ENCODE data around the gene VPS11.

VPS11 gene

DNA sequence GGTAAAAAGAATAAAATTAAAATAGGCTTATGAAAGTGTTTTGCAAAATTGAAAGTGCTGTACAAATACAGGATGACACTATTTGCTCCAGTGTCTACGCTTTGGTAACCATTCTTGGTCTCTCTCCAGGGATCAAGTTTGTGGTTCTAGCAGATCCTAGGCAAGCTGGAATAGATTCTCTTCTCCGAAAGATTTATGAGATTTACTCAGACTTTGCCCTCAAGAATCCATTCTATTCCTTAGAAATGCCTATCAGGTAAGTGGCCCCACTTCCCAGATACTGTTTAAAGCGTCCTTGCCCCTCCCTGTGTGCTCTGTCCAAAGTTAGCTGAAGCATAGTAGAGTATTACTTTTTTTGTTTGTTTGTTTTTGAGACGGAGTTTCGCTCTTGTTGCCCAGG is 46.0 kb upstream of the VPS11 start:
- H3K14ac ChIP-seq (ENCODE audit: low read length), result no peak overlapping the region
- no peaks in the 10 kb centered on the region for H3K27me3 ChIP-seq (ENCODE audit: control insufficient read depth in 3 of 3, insufficient read depth in 3 of 3, low read depth in 1 of 3, low read length in 3 of 3)
- no peak overlapping the region for H3K4me2 ChIP-seq (ENCODE audit: insufficient read depth, low read length, poor library complexity, severe bottlenecking)
- DNase-seq (ENCODE audit: low spot score), result no peak
- H3K9ac ChIP-seq (ENCODE audit: low read depth, low read length, poor library complexity), result no peak overlapping the region
- H3K4ac ChIP-seq (ENCODE audit: low read length), result no peak overlapping the region
- peaks cover 42 to 79% of the 10 kb centered on the region in 2 donors for H3K36me3 ChIP-seq (replicated peaks in 1 of 2; ENCODE audit: control insufficient read depth in 2 of 2, insufficient read depth in 2 of 2, low read length in 2 of 2)
- H2BK5ac ChIP-seq (ENCODE audit: low read length), result no peak overlapping the region
- WGBS, 2 donors (ENCODE audit: extremely low coverage in 2 of 2, insufficient read length in 2 of 2, insufficient replicate concordance in 1 of 2), result no CpG with 5 or more reads among the region's 5 CpGs
- H3K4me3 ChIP-seq (ENCODE audit: low read length in 2 of 2), result no peak overlapping the region
- no peak overlapping the region for H2BK15ac ChIP-seq (ENCODE audit: low read length)
- H2BK120ac ChIP-seq (ENCODE audit: low read depth, low read length), result no peak overlapping the region
- peaks cover 5 to 7% of the 10 kb centered on the region in 2 donors for H3K4me1 ChIP-seq (ENCODE audit: control insufficient read depth in 2 of 2, insufficient read depth in 1 of 2, low read depth in 1 of 2, low read length in 2 of 2)
- no peak overlapping the region for H4K91ac ChIP-seq (ENCODE audit: low read depth, low read length, poor library complexity)
- H3K27ac ChIP-seq (replicated peaks; ENCODE audit: low read length), result no peak overlapping the region
- peaks cover 12% of the 10 kb centered on the region for H3K79me1 ChIP-seq (ENCODE audit: low read depth, low read length)
- no peak overlapping the region for H2AFZ ChIP-seq (ENCODE audit: low read length)
- peaks cover 0 to 2% of the 10 kb centered on the region in 2 donors for H3K9me3 ChIP-seq (replicated peaks in 1 of 2; ENCODE audit: control insufficient read depth in 2 of 2, insufficient read depth in 1 of 2, low read depth in 1 of 2, low read length in 2 of 2)
- no peak overlapping the region for H3K23ac ChIP-seq (ENCODE audit: low read depth, low read length, poor library complexity)
- H3K18ac ChIP-seq (ENCODE audit: low read length), result no peak overlapping the region
- H4K8ac ChIP-seq (ENCODE audit: low read depth, low read length), result no peak overlapping the region
- no peak overlapping the region for H2AK5ac ChIP-seq (ENCODE audit: low read depth, low read length)
- H2BK12ac ChIP-seq (ENCODE audit: low read length), result no peak overlapping the region

DNA sequence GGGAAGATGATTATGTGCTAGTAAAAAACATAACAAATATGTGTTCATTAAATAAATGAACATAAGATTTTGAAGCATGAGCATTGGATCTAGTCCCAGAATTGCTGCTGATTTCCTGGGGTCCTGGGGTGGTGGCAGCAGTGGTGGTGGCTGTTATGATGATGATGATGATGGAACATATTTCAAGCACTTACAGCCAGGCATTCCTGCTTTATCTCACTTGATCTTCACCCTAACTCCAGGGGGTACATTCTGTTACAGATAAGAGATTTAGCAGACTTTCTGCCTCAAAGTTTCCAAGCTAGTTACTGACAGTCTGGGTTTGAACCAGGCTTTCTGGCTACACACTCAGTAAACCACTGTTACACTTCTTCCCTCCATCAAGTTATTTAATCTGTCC is 43.9 kb upstream of the VPS11 start:
- no peak overlapping the region for H3K9ac ChIP-seq (ENCODE audit: low read depth, low read length, poor library complexity)
- no peak for DNase-seq (ENCODE audit: low spot score)

DNA sequence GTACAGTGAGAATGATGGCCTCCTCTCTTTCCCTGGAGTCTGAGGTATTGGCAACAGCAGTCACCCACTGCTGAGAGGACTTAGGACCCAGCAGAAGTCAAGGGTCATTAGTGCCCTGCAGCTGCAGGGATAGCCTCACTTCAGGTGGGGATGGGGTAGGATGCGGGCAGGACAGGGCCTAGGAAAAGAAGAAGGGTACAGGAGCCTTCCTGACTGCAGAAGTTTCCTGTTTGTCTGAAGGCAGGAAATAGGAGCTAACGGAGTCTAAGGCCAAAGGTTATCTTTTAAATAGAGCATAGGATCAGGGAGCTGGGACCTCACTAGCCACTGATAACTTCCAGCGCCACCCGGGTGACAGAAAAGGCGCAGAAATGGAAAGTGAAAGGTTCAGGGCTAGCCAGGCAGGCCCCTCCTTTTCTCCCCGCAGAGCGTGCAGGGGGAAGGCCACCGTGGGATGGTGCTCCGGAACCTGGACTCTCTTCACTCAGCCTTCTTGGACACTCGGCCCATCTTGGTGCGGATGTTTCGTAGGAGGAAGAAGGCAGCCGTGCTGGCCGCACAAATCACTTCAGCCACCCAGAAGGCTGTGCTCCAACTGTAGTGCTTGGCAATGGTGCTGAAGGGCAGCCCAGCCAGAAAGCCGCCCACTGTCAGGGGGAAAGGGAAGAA is 43.1 kb upstream of the VPS11 start:
- Histone ChIP-seq H2BK15ac (ENCODE audit: low read length) (no peak overlapping the region), H3K79me1 (ENCODE audit: low read depth, low read length) (peaks cover 11% of the 10 kb centered on the region), H2AK5ac (ENCODE audit: low read depth, low read length) (no peak overlapping the region), H3K14ac (ENCODE audit: low read length) (no peak overlapping the region), H3K18ac (ENCODE audit: low read length) (no peak overlapping the region), H3K4ac (ENCODE audit: low read length) (no peak overlapping the region), H3K4me2 (ENCODE audit: insufficient read depth, low read length, poor library complexity, severe bottlenecking) (no peak overlapping the region), H3K4me1 (ENCODE audit: control insufficient read depth in 2 of 2, insufficient read depth in 1 of 2, low read depth in 1 of 2, low read length in 2 of 2) (peaks cover 5 to 12% of the 10 kb centered on the region in 2 donors), H4K8ac (ENCODE audit: low read depth, low read length) (no peak overlapping the region), H3K4me3 (ENCODE audit: low read length in 2 of 2) (no peak overlapping the region), H3K23ac (ENCODE audit: low read depth, low read length, poor library complexity) (no peak overlapping the region), H3K27me3 (ENCODE audit: control insufficient read depth in 3 of 3, insufficient read depth in 3 of 3, low read depth in 1 of 3, low read length in 3 of 3) (no peaks in the 10 kb centered on the region), H2BK120ac (ENCODE audit: low read depth, low read length) (no peak overlapping the region), H3K27ac (replicated peaks; ENCODE audit: low read length) (no peak overlapping the region), H2AFZ (ENCODE audit: low read length) (no peak overlapping the region), H4K91ac (ENCODE audit: low read depth, low read length, poor library complexity) (no peak overlapping the region), H3K9me3 (replicated peaks in 1 of 2; ENCODE audit: control insufficient read depth in 2 of 2, insufficient read depth in 1 of 2, low read depth in 1 of 2, low read length in 2 of 2) (peaks cover 0 to 2% of the 10 kb centered on the region in 2 donors), H3K36me3 (replicated peaks in 1 of 2; ENCODE audit: control insufficient read depth in 2 of 2, insufficient read depth in 2 of 2, low read length in 2 of 2) (peaks cover 60 to 92% of the 10 kb centered on the region in 2 donors), H2BK5ac (ENCODE audit: low read length) (no peak overlapping the region), H2BK12ac (ENCODE audit: low read length) (no peak overlapping the region), H3K9ac (ENCODE audit: low read depth, low read length, poor library complexity) (no peak overlapping the region)
- no peak for DNase-seq (ENCODE audit: low spot score)
- WGBS, 2 donors (ENCODE audit: extremely low coverage in 2 of 2, insufficient read length in 2 of 2, insufficient replicate concordance in 1 of 2), result no CpG with 5 or more reads among the region's 15 CpGs

More for the DNA sequence above, 43.9 kb upstream of the VPS11 start:
- no peak overlapping the region for H2BK5ac ChIP-seq (ENCODE audit: low read length)
- H3K14ac ChIP-seq (ENCODE audit: low read length), result no peak overlapping the region
- H3K4me1 ChIP-seq (ENCODE audit: control insufficient read depth in 2 of 2, insufficient read depth in 1 of 2, low read depth in 1 of 2, low read length in 2 of 2), result peaks cover 0 to 4% of the 10 kb centered on the region in 2 donors
- peaks cover 57 to 88% of the 10 kb centered on the region in 2 donors for H3K36me3 ChIP-seq (replicated peaks in 1 of 2; ENCODE audit: control insufficient read depth in 2 of 2, insufficient read depth in 2 of 2, low read length in 2 of 2)
- no peak overlapping the region for H2AK5ac ChIP-seq (ENCODE audit: low read depth, low read length)
- H3K79me1 ChIP-seq (ENCODE audit: low read depth, low read length), result peaks cover 13% of the 10 kb centered on the region
- no peak overlapping the region for H2BK12ac ChIP-seq (ENCODE audit: low read length)
- H3K27me3 ChIP-seq (ENCODE audit: control insufficient read depth in 3 of 3, insufficient read depth in 3 of 3, low read depth in 1 of 3, low read length in 3 of 3), result no peaks in the 10 kb centered on the region
- H2BK15ac ChIP-seq (ENCODE audit: low read length), result no peak overlapping the region
- no peak overlapping the region for H3K27ac ChIP-seq (replicated peaks; ENCODE audit: low read length)
- H3K4me2 ChIP-seq (ENCODE audit: insufficient read depth, low read length, poor library complexity, severe bottlenecking), result no peak overlapping the region
- H3K4me3 ChIP-seq (ENCODE audit: low read length in 2 of 2), result no peak overlapping the region
- peaks cover 0 to 2% of the 10 kb centered on the region in 2 donors for H3K9me3 ChIP-seq (replicated peaks in 1 of 2; ENCODE audit: control insufficient read depth in 2 of 2, insufficient read depth in 1 of 2, low read depth in 1 of 2, low read length in 2 of 2)
- no peak overlapping the region for H3K18ac ChIP-seq (ENCODE audit: low read length)
- no peak overlapping the region for H4K8ac ChIP-seq (ENCODE audit: low read depth, low read length)
- H3K23ac ChIP-seq (ENCODE audit: low read depth, low read length, poor library complexity), result no peak overlapping the region
- H3K4ac ChIP-seq (ENCODE audit: low read length), result no peak overlapping the region
- no peak overlapping the region for H4K91ac ChIP-seq (ENCODE audit: low read depth, low read length, poor library complexity)
- H2AFZ ChIP-seq (ENCODE audit: low read length), result no peak overlapping the region
- no peak overlapping the region for H2BK120ac ChIP-seq (ENCODE audit: low read depth, low read length)

DNA sequence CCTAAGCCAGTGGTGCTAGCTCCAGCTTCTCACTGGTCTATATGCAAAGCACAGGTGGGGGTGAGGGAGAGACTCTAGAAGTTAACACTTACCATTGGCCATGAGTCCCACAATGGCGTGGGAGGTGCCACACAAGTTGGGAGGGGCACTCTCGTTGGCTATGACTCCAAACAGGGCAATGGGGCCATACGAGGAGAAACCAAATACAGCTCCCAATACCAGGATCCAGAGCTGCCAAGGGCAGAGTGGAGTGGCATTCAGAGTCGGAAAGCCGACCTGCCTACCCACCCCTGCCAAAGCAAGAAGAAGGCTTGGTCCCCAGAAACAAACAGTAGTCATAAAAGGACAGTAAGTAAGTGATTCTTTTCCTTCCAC is 42.5 kb upstream of the VPS11 start:
- H3K27ac ChIP-seq (replicated peaks; ENCODE audit: low read length), result no peak overlapping the region
- no CpG with 5 or more reads among the region's 5 CpGs for WGBS, 2 donors (ENCODE audit: extremely low coverage in 2 of 2, insufficient read length in 2 of 2, insufficient replicate concordance in 1 of 2)

More for the DNA sequence above, 42.5 kb upstream of the VPS11 start:
- Histone ChIP-seq H2BK5ac (ENCODE audit: low read length) (no peak overlapping the region), H3K9ac (ENCODE audit: low read depth, low read length, poor library complexity) (no peak overlapping the region), H3K4me1 (ENCODE audit: control insufficient read depth in 2 of 2, insufficient read depth in 1 of 2, low read depth in 1 of 2, low read length in 2 of 2) (peaks cover 6 to 12% of the 10 kb centered on the region in 2 donors), H2BK12ac (ENCODE audit: low read length) (no peak overlapping the region), H2AK5ac (ENCODE audit: low read depth, low read length) (no peak overlapping the region), H3K36me3 (replicated peaks in 1 of 2; ENCODE audit: control insufficient read depth in 2 of 2, insufficient read depth in 2 of 2, low read length in 2 of 2) (peaks cover 57 to 89% of the 10 kb centered on the region in 2 donors), H2AFZ (ENCODE audit: low read length) (no peak overlapping the region), H2BK15ac (ENCODE audit: low read length) (no peak overlapping the region), H3K4ac (ENCODE audit: low read length) (no peak overlapping the region), H4K8ac (ENCODE audit: low read depth, low read length) (no peak overlapping the region), H3K27me3 (ENCODE audit: control insufficient read depth in 3 of 3, insufficient read depth in 3 of 3, low read depth in 1 of 3, low read length in 3 of 3) (no peaks in the 10 kb centered on the region), H3K9me3 (replicated peaks in 1 of 2; ENCODE audit: control insufficient read depth in 2 of 2, insufficient read depth in 1 of 2, low read depth in 1 of 2, low read length in 2 of 2) (no peaks in the 10 kb centered on the region), H2BK120ac (ENCODE audit: low read depth, low read length) (no peak overlapping the region), H4K91ac (ENCODE audit: low read depth, low read length, poor library complexity) (no peak overlapping the region), H3K79me1 (ENCODE audit: low read depth, low read length) (peaks cover 14% of the 10 kb centered on the region), H3K4me2 (ENCODE audit: insufficient read depth, low read length, poor library complexity, severe bottlenecking) (no peak overlapping the region), H3K18ac (ENCODE audit: low read length) (no peak overlapping the region), H3K14ac (ENCODE audit: low read length) (no peak overlapping the region), H3K4me3 (ENCODE audit: low read length in 2 of 2) (no peak overlapping the region), H3K23ac (ENCODE audit: low read depth, low read length, poor library complexity) (no peak overlapping the region)
- DNase-seq (ENCODE audit: low spot score), result no peak
